B cell (primary cell): ENCODE data around the gene PTPRN2. TPM values are rescaled to one million over a fixed set of nuclear protein-coding genes. Genes with fewer than 3 reads are reported as not detected.

Experiments
- ATAC-seq: fragments of 200-7000 bp; cut with Tn5 transposase; one replicate; pipeline ENCODE4 v1.10.0; 2021; ENCODE audit warnings: low read depth, mild to moderate bottlenecking, moderate number of reproducible peaks, moderate library complexity
- CTCF ChIA-PET: fragments of 350-600 bp; sonication (Branson Sonifier 250); formaldehyde crosslinking; loops from one replicate; lab custom pipeline; 2021; ENCODE audit warnings: antibody characterized with exemption, inconsistent platforms; lab: Charles Lee
- POLR2A ChIA-PET: fragments of 350-600 bp; sonication (Branson Sonifier 250); formaldehyde crosslinking; loops from one replicate; lab custom pipeline; 2021; ENCODE audit warnings: antibody characterized with exemption; lab: Charles Lee
- DNase-seq: peaks from one replicate; pipeline ENCODE4 v3.0.0; 2013
- H2AFZ ChIP-seq: 2 replicates; pipeline ENCODE4 v1.6.1; 2012; ENCODE audit warnings: mild to moderate bottlenecking, low read depth, low read length; ENCODE audit not compliant: insufficient read depth, poor library complexity, severe bottlenecking
- H3K27ac ChIP-seq, 2 donors: 1 replicate in 1 of 2; 2 replicates in 1 of 2; pipeline ENCODE4 v1.5.1; 2012 to 2013; ENCODE audit warnings: low read length in 2 of 2, mild to moderate bottlenecking in 2 of 2, moderate library complexity in 1 of 2
- H3K27me3 ChIP-seq, 4 experiments: fragments of 200-600 bp in 1 of 4; sonication (generic) in 1 of 4; replicated peaks in 1 of 4; 1 replicate in 2 of 4; 2 replicates in 2 of 4; pipeline versions ENCODE4 v1.6.1 to v1.7.0; 2013 to 2016; ENCODE audit warnings: low read length in 3 of 4, mild to moderate bottlenecking in 2 of 4, mixed read lengths in 1 of 4, moderate library complexity in 1 of 4; ENCODE audit not compliant: insufficient read depth in 4 of 4, control insufficient read depth in 3 of 4; ENCODE audit errors: control extremely low read depth in 1 of 4
- H3K36me3 ChIP-seq, 2 experiments: replicated peaks in 1 of 2; 1 replicate in 1 of 2; 2 replicates in 1 of 2; pipeline versions ENCODE4 v1.6.1 to v1.7.1; 2013; ENCODE audit warnings: low read length in 1 of 2; ENCODE audit not compliant: insufficient read depth in 2 of 2, control insufficient read depth in 1 of 2; ENCODE audit errors: control extremely low read depth in 1 of 2, extremely low read depth in 1 of 2
- H3K4me1 ChIP-seq, 2 donors: fragments of 200-600 bp in 1 of 2; sonication (generic) in 1 of 2; 1 replicate in 1 of 2; 2 replicates in 1 of 2; pipeline versions ENCODE4 v1.5.1 to v1.6.1; 2013 to 2017; ENCODE audit warnings: low read length in 2 of 2; ENCODE audit not compliant: control insufficient read depth in 2 of 2, insufficient read depth in 2 of 2
- H3K4me2 ChIP-seq: replicated peaks from 2 replicates; pipeline ENCODE3; 2012; ENCODE audit warnings: mild to moderate bottlenecking, low read depth, low read length; ENCODE audit not compliant: poor library complexity, severe bottlenecking
- H3K4me3 ChIP-seq, 5 experiments: fragments of 200-600 bp in 1 of 5; sonication (generic) in 1 of 5; 1 replicate in 3 of 5; 2 replicates in 2 of 5; pipeline versions ENCODE4 v1.5.1 to v1.7.0; 2011 to 2016; ENCODE audit warnings: low read length in 4 of 5, mild to moderate bottlenecking in 4 of 5, low read depth in 2 of 5, control low read depth in 1 of 5, moderate library complexity in 1 of 5; ENCODE audit not compliant: insufficient read depth in 1 of 5; ENCODE audit errors: control extremely low read depth in 1 of 5, extremely low read depth in 1 of 5
- H3K79me2 ChIP-seq: fragments of 200-600 bp; sonication (generic); one replicate; pipeline ENCODE4 v1.6.0; 2016; ENCODE audit warnings: low read length; ENCODE audit not compliant: control insufficient read depth, insufficient read depth
- H3K9ac ChIP-seq: fragments of 200-600 bp; sonication (generic); 2 replicates; pipeline ENCODE4 v1.6.1; 2017; ENCODE audit warnings: mild to moderate bottlenecking, low read length, moderate library complexity
- H3K9me3 ChIP-seq, 3 donors: one replicate each; pipeline versions ENCODE4 v1.6.1 to v1.7.1; 2013; ENCODE audit warnings: low read length in 2 of 3; ENCODE audit not compliant: control insufficient read depth in 2 of 3, insufficient read depth in 1 of 3; ENCODE audit errors: control extremely low read depth in 1 of 3
- H4K20me1 ChIP-seq: 2 replicates; pipeline ENCODE4 v1.6.0; 2012; ENCODE audit warnings: mild to moderate bottlenecking, low read length; ENCODE audit not compliant: insufficient read depth, control insufficient read depth, poor library complexity, severe bottlenecking
- H3K27ac Mint-ChIP-seq: one replicate; pipeline ENCODE4 v1.8.0; 2021; ENCODE audit warnings: mixed read lengths
- H3K27me3 Mint-ChIP-seq: one replicate; pipeline ENCODE4 v1.8.0; 2021; ENCODE audit warnings: mixed read lengths
- H3K4me1 Mint-ChIP-seq: one replicate; pipeline ENCODE4 v1.8.0; 2021; ENCODE audit warnings: mixed read lengths
- H3K4me3 Mint-ChIP-seq: one replicate; pipeline ENCODE4 v1.8.0; 2021; ENCODE audit warnings: mixed read lengths
- H3K9me3 Mint-ChIP-seq: one replicate; pipeline ENCODE4 v1.8.0; 2022; ENCODE audit warnings: mixed read lengths; ENCODE audit not compliant: insufficient read depth
- CTCF ChIP-seq: fragments of 200-600 bp; IDR thresholded peaks from one replicate; pipeline ENCODE4 v1.8.0; 2022; ENCODE audit warnings: antibody characterized with exemption, mild to moderate bottlenecking
- EZH2 ChIP-seq: IDR thresholded peaks from 2 replicates; pipeline ENCODE4 v1.6.1; 2012; ENCODE audit warnings: borderline replicate concordance, low read depth, mild to moderate bottlenecking, moderate library complexity, low read length; ENCODE audit not compliant: insufficient read depth, poor library complexity, severe bottlenecking
- WGBS: methylation state at CpG from one replicate; pipeline ENCODE4 v1.1.5; 2013; ENCODE audit warnings: missing lambda C conversion rate; ENCODE audit not compliant: insufficient coverage; 5-methylcytosine and 5-hydroxymethylcytosine counted together
- intact Hi-C: fragments of 100-400 bp; cut with micrococcal nuclease; formaldehyde crosslinking; loops from one replicate; pipeline ENCODE4 v1.10.0; 2022
- polyA plus RNA-seq: library from polyadenylated mRNA; depleted of rRNA; stranded (reverse); fragments of >200 nt; gene quantifications from 2 replicates; pipeline ENCODE4 v1.2.3, GENCODE V29; 2012
- total RNA-seq, 2 donors: library from RNA; stranded (reverse); fragments of 120-200 nt in 1 of 2; gene quantifications; 1 replicate in 1 of 2; 2 replicates in 1 of 2; pipeline versions ENCODE4 v1.2.3 to v1.2.4, GENCODE V29; 2013 to 2022

The PTPRN2 gene
- total and polyA plus RNA-seq, 2 donors (not counting 1 experiment from before 2014, with no cell fraction given) = 2.0 to 5.0 TPM

GRCh38 chr7:158061884-158062656 lies 525.6 kb downstream of the PTPRN2 start:
- peaks cover 0 to 43% (median 0%) of the 10 kb centered on the region in 3 donors for H3K9me3 ChIP-seq
- no peak overlapping the region for H3K4me2 ChIP-seq
- H2AFZ ChIP-seq = no peak overlapping the region
- no peaks in the 10 kb centered on the region for H3K4me1 ChIP-seq
- Mint-ChIP-seq H3K27ac (no peak overlapping the region), H3K27me3 (no peaks in the 10 kb centered on the region), H3K4me1 (no peaks in the 10 kb centered on the region), H3K9me3 (no peaks in the 10 kb centered on the region), H3K4me3 (no peak overlapping the region)
- no peaks in the 10 kb centered on the region for H3K27me3 ChIP-seq
- H3K27ac ChIP-seq = no peak overlapping the region
- H3K4me3 ChIP-seq = no peak overlapping the region
- POLR2A ChIA-PET = no interaction called here
- intact Hi-C loops = no loop called here
- CTCF ChIA-PET = no interaction called here
- no peaks in the 10 kb centered on the region for H4K20me1 ChIP-seq
- TF ChIP-seq CTCF (no peak), EZH2 (no peak)
- no peaks in the 10 kb centered on the region for H3K79me2 ChIP-seq
- H3K9ac ChIP-seq = no peak overlapping the region
- ATAC-seq (no peak), DNase-seq (no peak)
- 92% methylated on average over 24 of the region's 24 CpGs for WGBS
- no peaks in the 10 kb centered on the region for H3K36me3 ChIP-seq

GRCh38 chr7:158061026-158061630 lies 526.5 kb downstream of the PTPRN2 start:
- ChIA-PET POLR2A (no interaction called here), CTCF (no interaction called here)
- Histone ChIP-seq H3K4me3 (no peak overlapping the region), H3K36me3 (no peaks in the 10 kb centered on the region), H4K20me1 (no peaks in the 10 kb centered on the region), H3K4me1 (no peaks in the 10 kb centered on the region), H2AFZ (no peak overlapping the region), H3K9ac (no peak overlapping the region), H3K27me3 (no peaks in the 10 kb centered on the region), H3K4me2 (no peak overlapping the region), H3K9me3 (peaks cover 0 to 51% (median 0%) of the 10 kb centered on the region in 3 donors), H3K27ac (no peak overlapping the region), H3K79me2 (no peaks in the 10 kb centered on the region)
- no peak for ATAC-seq
- H3K9me3 Mint-ChIP-seq = no peaks in the 10 kb centered on the region
- DNase-seq = no peak
- intact Hi-C loops = no loop called here
- WGBS = 96% methylated on average over 28 of the region's 28 CpGs
- no peak overlapping the region for H3K27ac Mint-ChIP-seq
- no peaks in the 10 kb centered on the region for H3K4me1 Mint-ChIP-seq
- no peaks in the 10 kb centered on the region for H3K27me3 Mint-ChIP-seq
- H3K4me3 Mint-ChIP-seq = no peak overlapping the region
- no peak for TF ChIP-seq CTCF
